Left renal pelvis (tissue), 4 donors: ENCODE results near the gene LMX1A. TPM values are rescaled to one million over a fixed set of nuclear protein-coding genes. Genes with fewer than 3 reads are reported as not detected.
A peak's percentile ranks its signal among the peaks of the same experiment; 100 is the strongest.

Experiments
- DNase-seq, 4 donors: peaks; one replicate each; pipeline ENCODE4 v3.0.0-alpha.2; 2013; ENCODE audit warnings: low read depth in 4 of 4, low spot score in 3 of 4
- polyA plus RNA-seq, 4 donors: library from polyadenylated mRNA; unstranded; fragments of 120-200 nt; gene quantifications; one replicate each; pipeline ENCODE4 v1.2.1, GENCODE V29; 2013; ENCODE audit not compliant: insufficient read length in 4 of 4

LMX1A gene
- polyA plus RNA-seq, 4 donors: 0.90 TPM; not detected in 3

GRCh38 chr1:165173818-165174217 lies 182.7 kb downstream of the LMX1A start:
- no peak for DNase-seq

DNA sequence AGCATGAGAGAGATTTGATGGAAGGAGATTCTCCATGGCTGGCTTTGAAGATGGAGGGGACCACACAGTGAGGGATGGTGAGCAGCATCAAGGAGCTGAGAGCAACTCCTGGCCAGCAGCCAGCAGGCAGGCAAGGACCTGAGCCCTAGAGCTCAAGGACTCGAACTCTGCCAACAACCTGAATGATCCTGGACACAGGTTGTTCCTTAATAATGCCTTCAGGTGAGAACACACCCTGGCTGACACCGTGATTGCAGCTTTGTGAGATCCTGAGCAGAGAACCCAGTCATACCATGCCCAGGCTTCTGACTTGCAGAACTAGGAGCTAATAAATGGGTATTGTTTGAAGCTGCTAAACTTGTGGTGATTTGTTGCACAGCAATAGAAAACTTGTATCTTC lies 183.1 kb downstream of the LMX1A start:
- DNase-seq: no peak

GRCh38 chr1:165172666-165173065 lies 183.8 kb downstream of the LMX1A start:
- DNase-seq: no peak

- DNase-seq: no peak
Observed at GRCh38 chr1:165169729-165170128, 186.8 kb downstream of the LMX1A start.

GRCh38 chr1:165169028-165169427 lies 187.5 kb downstream of the LMX1A start:
- DNase-seq: no peak

- no peak for DNase-seq
Observed at GRCh38 chr1:165168467-165168866, 188.0 kb downstream of the LMX1A start.

GRCh38 chr1:165162671-165163241 lies 193.8 kb downstream of the LMX1A start:
- DNase-seq: peak in 1 of 4 donors; percentile 32

GRCh38 chr1:165161130-165161529 lies 195.4 kb downstream of the LMX1A start:
- DNase-seq: no peak

DNA sequence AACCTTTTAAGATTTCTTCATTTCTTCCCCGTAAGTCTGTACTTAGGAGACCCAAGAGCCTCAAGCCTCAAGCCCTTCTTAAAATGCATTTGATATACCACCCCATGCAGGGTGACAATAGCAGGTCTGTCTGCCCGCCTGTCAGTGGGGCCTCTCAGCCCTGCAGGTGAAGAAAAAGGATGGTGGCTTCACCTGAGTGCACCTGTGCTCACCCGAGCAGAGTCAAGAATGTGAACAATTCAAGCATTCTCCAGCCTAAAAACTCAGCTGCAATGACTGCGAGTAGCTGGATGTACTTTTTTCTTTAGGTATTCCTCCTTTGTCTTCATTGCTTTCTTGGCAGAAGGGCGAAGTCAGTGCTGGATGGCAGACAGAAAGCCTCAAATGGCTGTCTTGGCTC lies 203.3 kb downstream of the LMX1A start:
- DNase-seq: no peak

- DNase-seq: no peak
Observed at GRCh38 chr1:165152727-165153126, 203.8 kb downstream of the LMX1A start.

DNA sequence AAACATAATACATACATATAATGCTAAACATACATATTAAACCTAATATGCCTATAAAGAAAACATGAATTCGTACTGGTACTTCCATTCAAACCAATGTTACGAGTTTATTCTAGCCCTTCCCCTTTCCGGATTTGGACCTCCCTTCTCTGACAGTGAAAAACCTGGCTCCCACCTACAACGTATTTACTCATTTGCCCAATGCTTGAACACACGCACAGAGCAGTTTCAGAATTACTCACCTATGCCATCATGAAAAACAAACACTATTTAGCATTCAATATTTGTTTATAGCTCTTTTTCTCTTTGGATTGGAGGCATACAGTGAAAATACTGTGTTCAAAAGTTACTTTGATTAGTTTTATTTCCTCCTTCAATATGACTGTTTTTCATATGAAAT lies 204.4 kb downstream of the LMX1A start:
- DNase-seq: no peak

Other genes starting within 250 kb of the LMX1A start
- gene RXRG, start 88.4 kb upstream of the LMX1A start, polyA plus RNA-seq: 1 to 10 TPM; 1.4 to 7.0 (median 2.6) TPM
- under 1 TPM in 1 of 4 donors, not detected in 3; 0.13 TPM for gene LRRC52, start 187.3 kb upstream of the LMX1A start, polyA plus RNA-seq